Keratinocyte (primary cell): ENCODE data around the gene CAPN5. TPM values are rescaled to one million over a fixed set of nuclear protein-coding genes. Genes with fewer than 3 reads are reported as not detected.

Experiments
- DNase-seq: peaks from one replicate; pipeline ENCODE4 v3.0.0-alpha.2; 2011; ENCODE audit warnings: low read depth, missing footprints, low spot score
- FAIRE-seq: peaks from 2 replicates; lab custom pipeline; 2011; peaks lifted over from hg19 to GRCh38; lab: Jason Lieb, UNC
- H2AFZ ChIP-seq: 2 replicates; pipeline ENCODE4 v1.6.0; 2012; ENCODE audit warnings: low read length, control low read depth, inconsistent platforms; ENCODE audit not compliant: control insufficient read depth
- H3K27ac ChIP-seq: 2 replicates; pipeline ENCODE4 v1.5.1; 2011; ENCODE audit warnings: low read length; ENCODE audit not compliant: control insufficient read depth, insufficient read depth
- H3K27me3 ChIP-seq: 3 replicates; pipeline ENCODE4 v1.6.0; 2011; ENCODE audit warnings: low read length; ENCODE audit not compliant: control insufficient read depth, insufficient read depth; ENCODE audit errors: extremely low read depth
- H3K36me3 ChIP-seq, 2 experiments: 2 replicates in 1 of 2; 3 replicates in 1 of 2; pipeline ENCODE4 v1.5.1; 2011; ENCODE audit warnings: low read length in 2 of 2, mild to moderate bottlenecking in 1 of 2; ENCODE audit not compliant: control insufficient read depth in 2 of 2, insufficient read depth in 2 of 2; ENCODE audit errors: extremely low read depth in 1 of 2
- H3K4me1 ChIP-seq: 3 replicates; pipeline ENCODE4 v1.5.1; 2011; ENCODE audit warnings: low read length; ENCODE audit not compliant: control insufficient read depth, insufficient read depth; ENCODE audit errors: extremely low read depth
- H3K4me2 ChIP-seq: 3 replicates; pipeline ENCODE4 v1.6.0; 2011; ENCODE audit warnings: low read depth, low read length; ENCODE audit not compliant: control insufficient read depth, insufficient read depth; ENCODE audit errors: extremely low read depth
- H3K4me3 ChIP-seq, 3 experiments: fragments of 200-600 bp in 1 of 3; sonication (generic) in 1 of 3; 2 replicates in 2 of 3; 3 replicates in 1 of 3; pipeline ENCODE4 v1.5.1; 2011 to 2016; ENCODE audit warnings: low read length in 3 of 3, mild to moderate bottlenecking in 3 of 3, control low read depth in 2 of 3, inconsistent platforms in 1 of 3, low read depth in 1 of 3, mixed read lengths in 1 of 3, mixed run types in 1 of 3, moderate library complexity in 1 of 3; ENCODE audit not compliant: control insufficient read depth in 2 of 3, insufficient read depth in 2 of 3; ENCODE audit errors: extremely low read depth in 1 of 3
- H3K79me2 ChIP-seq: 2 replicates; pipeline ENCODE4 v1.6.0; 2012; ENCODE audit warnings: low read length; ENCODE audit not compliant: control insufficient read depth, insufficient read depth
- H3K9ac ChIP-seq: 3 replicates; pipeline ENCODE4 v1.6.0; 2011; ENCODE audit warnings: low read length; ENCODE audit not compliant: control insufficient read depth, insufficient read depth; ENCODE audit errors: extremely low read depth
- H3K9me1 ChIP-seq: 3 replicates; pipeline ENCODE4 v1.6.0; 2011; ENCODE audit warnings: low read length; ENCODE audit not compliant: control insufficient read depth, insufficient read depth; ENCODE audit errors: extremely low read depth
- H3K9me3 ChIP-seq: 2 replicates; pipeline ENCODE4 v1.5.1; 2012; ENCODE audit warnings: low read depth, low read length; ENCODE audit not compliant: control insufficient read depth
- H4K20me1 ChIP-seq: 3 replicates; pipeline ENCODE4 v1.6.0; 2011; ENCODE audit warnings: low read length; ENCODE audit not compliant: control insufficient read depth, insufficient read depth; ENCODE audit errors: extremely low read depth
- CTCF ChIP-seq, 3 experiments: IDR thresholded peaks in 1 of 3; conservative IDR thresholded peaks in 1 of 3; optimal IDR thresholded peaks in 1 of 3; 2 replicates in 2 of 3; 3 replicates in 1 of 3; pipeline versions ENCODE3 to v1.5.1; 2011; ENCODE audit warnings: low read length in 3 of 3, mild to moderate bottlenecking in 3 of 3, moderate library complexity in 2 of 3, control low read depth in 1 of 3, inconsistent platforms in 1 of 3; ENCODE audit not compliant: insufficient read depth in 2 of 3; ENCODE audit errors: extremely low read depth in 1 of 3
- EZH2 ChIP-seq: IDR thresholded peaks from one replicate; pipeline ENCODE4 v1.6.1; 2012; ENCODE audit warnings: inconsistent platforms, mild to moderate bottlenecking, low read length, moderate library complexity
- dilution Hi-C: fragments of 300-500 bp; cut with MboI; formaldehyde crosslinking; loops from one replicate; pipeline ENCODE4 v1.7.0; 2020; ENCODE audit warnings: low sequenced_read_pairs; ENCODE audit not compliant: extremely low pct_ligation_motif_present
- polyA plus RNA-seq, 5 experiments: library from polyadenylated mRNA; depleted of rRNA in 3 of 5; stranded (reverse) in 3 of 5; stranded (forward) in 1 of 5; unstranded in 1 of 5; fragments of >200 nt; gene quantifications; 1 replicate in 1 of 5; 2 replicates in 3 of 5; 3 replicates in 1 of 5; pipeline versions ENCODE4 v1.2.1 to v1.2.3, GENCODE V29; 2011 to 2012; ENCODE audit warnings: missing spikeins in 2 of 5, low read depth in 1 of 5, low replicate concordance in 1 of 5

CAPN5 gene
- polyA plus RNA-seq, 1 donor (not counting 4 experiments of a cell fraction or from before 2014, with no cell fraction given) = 1.2 TPM

- peaks cover 16% of the 10 kb centered on the region for H3K27me3 ChIP-seq
- H4K20me1 ChIP-seq = no peaks in the 10 kb centered on the region
- no peak overlapping the region for H3K9ac ChIP-seq
- DNase-seq = peak; percentile 25
- peak in 1 of 3 experiments; percentile 68 for TF ChIP-seq CTCF (optimal IDR thresholded peaks at IDR 0.05 in 1 of 3, IDR thresholded peaks at IDR 0.05 in 1 of 3, conservative IDR thresholded peaks at IDR 0.05 in 1 of 3; ENCODE audit: extremely low read depth in 1 of 3, insufficient read depth in 2 of 3, low read length in 3 of 3)
- TF ChIP-seq EZH2 = no peak
- peaks cover 5% of the 10 kb centered on the region for H3K4me1 ChIP-seq
- dilution Hi-C loops = no loop called here
- no peaks in the 10 kb centered on the region for H3K79me2 ChIP-seq
- no peaks in the 10 kb centered on the region for H3K36me3 ChIP-seq
- FAIRE-seq = no peak
- H3K4me2 ChIP-seq = no peak overlapping the region
- H3K4me3 ChIP-seq = no peak overlapping the region
- no peaks in the 10 kb centered on the region for H3K9me1 ChIP-seq
- H3K9me3 ChIP-seq = no peaks in the 10 kb centered on the region
- no peak overlapping the region for H3K27ac ChIP-seq
- H2AFZ ChIP-seq = no peak overlapping the region
These were observed 6.7 kb downstream of the CAPN5 start for GRCh38 chr11:77073328-77074001.

- Histone ChIP-seq H3K27ac (no peak overlapping the region), H3K4me1 (peaks cover 5% of the 10 kb centered on the region), H3K36me3 (no peaks in the 10 kb centered on the region), H3K79me2 (no peaks in the 10 kb centered on the region), H3K4me2 (no peak overlapping the region), H3K4me3 (no peak overlapping the region), H2AFZ (no peak overlapping the region), H3K27me3 (peaks cover 11% of the 10 kb centered on the region), H3K9me3 (no peaks in the 10 kb centered on the region), H4K20me1 (no peaks in the 10 kb centered on the region), H3K9me1 (no peaks in the 10 kb centered on the region), H3K9ac (no peak overlapping the region)
- FAIRE-seq (no peak), DNase-seq (no peak)
- TF ChIP-seq EZH2 (no peak), CTCF (optimal IDR thresholded peaks at IDR 0.05 in 1 of 3, IDR thresholded peaks at IDR 0.05 in 1 of 3, conservative IDR thresholded peaks at IDR 0.05 in 1 of 3; ENCODE audit: extremely low read depth in 1 of 3, insufficient read depth in 2 of 3, low read length in 3 of 3) (no peak)
- dilution Hi-C loops = no loop called here
These were observed 7.4 kb downstream of the CAPN5 start for GRCh38 chr11:77074205-77074604.
